Tibial nerve (tissue), 4 donors: Measurements from ENCODE around the gene TMPRSS6.

ENCODE experiments used
- EP300 ChIP-seq, 2 donors: sonication (generic); formaldehyde crosslinking; IDR thresholded peaks; one replicate each; pipeline ENCODE4 v1.6.1; 2017; ENCODE audit warnings: antibody characterized with exemption in 2 of 2, mild to moderate bottlenecking in 1 of 2
- TF ChIP-seq, protein P1 (sequence below), 5 experiments: fragments of 200-600 bp in 3 of 5; fragments of 450-650 bp in 2 of 5; sonication (generic) in 3 of 5; IDR thresholded peaks; one replicate each; pipeline ENCODE4 v1.5.1; 2016 to 2019; ENCODE audit warnings: antibody characterized with exemption in 5 of 5, mild to moderate bottlenecking in 3 of 5, moderate library complexity in 2 of 5

DNA sequence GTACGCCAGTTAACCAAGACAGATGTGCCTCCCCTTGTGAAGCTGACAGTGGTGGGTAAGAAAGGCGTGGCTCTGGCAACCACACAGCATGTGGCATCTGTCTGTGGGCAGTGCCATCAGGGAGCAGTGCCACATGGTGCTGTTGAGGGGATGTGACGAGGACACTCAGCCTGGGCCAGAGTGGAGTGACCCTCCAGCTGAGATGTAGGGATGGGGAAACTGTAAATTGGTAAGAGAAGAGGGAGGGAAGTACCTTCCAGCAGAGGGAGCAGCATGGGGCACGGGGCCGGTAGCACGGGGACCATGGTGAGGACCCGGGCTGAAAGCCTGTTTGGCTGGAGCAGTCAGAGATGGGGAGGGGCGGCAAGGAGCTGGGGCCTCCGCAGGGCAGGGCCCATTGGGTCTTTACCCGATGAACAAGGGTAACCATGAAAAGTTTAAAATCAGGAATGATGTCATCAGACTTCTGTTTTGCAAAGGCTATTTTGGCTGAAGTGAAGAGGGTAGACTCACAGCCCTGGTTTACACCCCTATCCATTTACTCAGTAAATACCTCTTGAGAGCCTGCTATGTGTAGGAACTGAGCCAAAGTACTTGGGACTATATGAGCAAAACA is 10.4 kb downstream of the TMPRSS6 start:
- TF ChIP-seq, protein P1, sequence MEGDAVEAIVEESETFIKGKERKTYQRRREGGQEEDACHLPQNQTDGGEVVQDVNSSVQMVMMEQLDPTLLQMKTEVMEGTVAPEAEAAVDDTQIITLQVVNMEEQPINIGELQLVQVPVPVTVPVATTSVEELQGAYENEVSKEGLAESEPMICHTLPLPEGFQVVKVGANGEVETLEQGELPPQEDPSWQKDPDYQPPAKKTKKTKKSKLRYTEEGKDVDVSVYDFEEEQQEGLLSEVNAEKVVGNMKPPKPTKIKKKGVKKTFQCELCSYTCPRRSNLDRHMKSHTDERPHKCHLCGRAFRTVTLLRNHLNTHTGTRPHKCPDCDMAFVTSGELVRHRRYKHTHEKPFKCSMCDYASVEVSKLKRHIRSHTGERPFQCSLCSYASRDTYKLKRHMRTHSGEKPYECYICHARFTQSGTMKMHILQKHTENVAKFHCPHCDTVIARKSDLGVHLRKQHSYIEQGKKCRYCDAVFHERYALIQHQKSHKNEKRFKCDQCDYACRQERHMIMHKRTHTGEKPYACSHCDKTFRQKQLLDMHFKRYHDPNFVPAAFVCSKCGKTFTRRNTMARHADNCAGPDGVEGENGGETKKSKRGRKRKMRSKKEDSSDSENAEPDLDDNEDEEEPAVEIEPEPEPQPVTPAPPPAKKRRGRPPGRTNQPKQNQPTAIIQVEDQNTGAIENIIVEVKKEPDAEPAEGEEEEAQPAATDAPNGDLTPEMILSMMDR (IDR thresholded peaks at IDR 0.05): no peak
- no peak for TF ChIP-seq EP300 (IDR thresholded peaks at IDR 0.05)
